GM12878 (cell line): ENCODE measurements around the gene CASQ1. TPM values are rescaled to one million over a fixed set of nuclear protein-coding genes. Genes with fewer than 3 reads are reported as not detected.

Source experiments
- ATAC-seq: fragments of 200-7000 bp; cut with Tn5 transposase; 3 replicates; pipeline ENCODE4 v1.9.1; 2020; ENCODE audit warnings: mild to moderate bottlenecking, moderate library complexity
- BruUV-seq: library from RNA; stranded (reverse); fragments of 400-500 nt; replicated peaks from 2 replicates; lab custom pipeline; 2021; lab: Mats Ljungman, UMichigan
- CTCF ChIA-PET: fragments of 300-600 bp; sonication (Branson Sonifier 250); formaldehyde crosslinking; extraction: SDS; loops from one replicate; lab custom pipeline; 2021; ENCODE audit warnings: inconsistent platforms; lab: Yijun Ruan, JAX
- POLR2A ChIA-PET: fragments of 350-600 bp; formaldehyde crosslinking; extraction: SDS; loops from one replicate; lab custom pipeline; 2021; ENCODE audit warnings: inconsistent platforms; lab: Charles Lee
- RAD21 ChIA-PET: fragments of 300-600 bp; sonication (Branson Sonifier 250); formaldehyde crosslinking; loops from one replicate; lab custom pipeline; 2023; ENCODE audit warnings: antibody characterized with exemption; ENCODE audit not compliant: unreplicated experiment; lab: Charles Lee
- SMC1A ChIA-PET: fragments of 300-600 bp; sonication (Branson Sonifier 250); formaldehyde crosslinking; loops from one replicate; lab custom pipeline; 2023; ENCODE audit not compliant: unreplicated experiment, uncharacterized antibody; lab: Charles Lee
- DNase-seq: peaks from one replicate; pipeline ENCODE4 v3.0.0-alpha.2; 2011; ENCODE audit warnings: low read depth, low spot score
- FAIRE-seq: peaks from 3 replicates; lab custom pipeline; 2011; peaks lifted over from hg19 to GRCh38; lab: Jason Lieb, UNC
- H2AFZ ChIP-seq: 2 replicates; pipeline ENCODE4 v1.6.0; 2011; ENCODE audit warnings: low read depth, low read length, control low read depth; ENCODE audit not compliant: control insufficient read depth
- H3K27ac ChIP-seq: 2 replicates; pipeline ENCODE4 v1.5.1; 2011; ENCODE audit warnings: control low read depth; ENCODE audit not compliant: control insufficient read depth, insufficient read depth
- H3K27me3 ChIP-seq, 2 experiments: replicated peaks in 1 of 2; 2 replicates each; pipeline versions ENCODE4 v1.6.0 to v1.6.1; 2011; ENCODE audit warnings: low read length in 1 of 2; ENCODE audit not compliant: control insufficient read depth in 2 of 2, insufficient read depth in 2 of 2
- H3K36me3 ChIP-seq, 2 experiments: 2 replicates each; pipeline ENCODE4 v1.5.1; 2011; ENCODE audit warnings: low read length in 1 of 2; ENCODE audit not compliant: control insufficient read depth in 2 of 2, insufficient read depth in 2 of 2
- H3K4me1 ChIP-seq: 2 replicates; pipeline ENCODE4 v1.6.1; 2011; ENCODE audit warnings: mild to moderate bottlenecking, low read length, moderate library complexity, mixed read lengths; ENCODE audit not compliant: control insufficient read depth, insufficient read depth
- H3K4me2 ChIP-seq: 2 replicates; pipeline ENCODE4 v1.6.0; 2011; ENCODE audit warnings: control low read depth; ENCODE audit not compliant: control insufficient read depth, insufficient read depth
- H3K4me3 ChIP-seq: fragments of 200-600 bp; sonication (generic); 2 replicates; pipeline ENCODE4 v1.5.1; 2016
- H3K79me2 ChIP-seq: 2 replicates; pipeline ENCODE4 v1.6.0; 2011; ENCODE audit warnings: low read length; ENCODE audit not compliant: control insufficient read depth, insufficient read depth
- H3K9ac ChIP-seq: 2 replicates; pipeline ENCODE4 v1.8.0; 2011; ENCODE audit warnings: low read length, control low read depth, mixed read lengths; ENCODE audit not compliant: control insufficient read depth, insufficient read depth
- H3K9me3 ChIP-seq: replicated peaks from 3 replicates; pipeline ENCODE4 v1.5.1; 2011; ENCODE audit warnings: mild to moderate bottlenecking, low read length; ENCODE audit not compliant: control insufficient read depth, insufficient read depth
- H4K20me1 ChIP-seq: 2 replicates; pipeline ENCODE4 v1.6.0; 2011; ENCODE audit not compliant: control insufficient read depth, insufficient read depth
- ASH2L ChIP-seq: fragments of 300-600, 200-600 bp; sonication (generic); IDR thresholded peaks from 2 replicates; pipeline ENCODE4 v1.6.1; 2017; ENCODE audit warnings: low read depth, mild to moderate bottlenecking, borderline replicate concordance
- IKZF1 ChIP-seq: fragments of 450-650 bp; conservative IDR thresholded peaks from 2 replicates; pipeline ENCODE4 v1.6.1; 2017; ENCODE audit warnings: antibody characterized with exemption, mild to moderate bottlenecking
- MXI1 ChIP-seq: fragments of 150-350 bp; IDR thresholded peaks from 2 replicates; pipeline ENCODE4 v1.6.1; 2011; ENCODE audit warnings: low read depth, mild to moderate bottlenecking, inconsistent platforms, low read length, improper control_type of control experiment
- POLR2A ChIP-seq: IDR thresholded peaks from 2 replicates; pipeline ENCODE4 v1.6.1; 2011; ENCODE audit warnings: low read depth, mild to moderate bottlenecking, low read length
- POLR2AphosphoS5 ChIP-seq: IDR thresholded peaks from 2 replicates; pipeline ENCODE4 v1.6.1; 2011; ENCODE audit warnings: mild to moderate bottlenecking, low read length, inconsistent platforms
- RFX5 ChIP-seq: IDR thresholded peaks from 2 replicates; pipeline ENCODE4 v1.6.1; 2011; ENCODE audit warnings: low read depth, low read length, improper control_type of control experiment
- SUZ12 ChIP-seq: fragments of 200-600 bp; sonication (generic); IDR thresholded peaks from one replicate; pipeline ENCODE4 v1.6.1; 2018; ENCODE audit warnings: antibody characterized with exemption, mild to moderate bottlenecking; ENCODE audit not compliant: unreplicated experiment
- WGBS: methylation state at CpG from one replicate; pipeline ENCODE4 v1.1.6; 2016; ENCODE audit warnings: low lambda C conversion rate; ENCODE audit not compliant: insufficient replicate concordance, insufficient coverage; ENCODE audit errors: missing lambda C conversion rate; 5-methylcytosine and 5-hydroxymethylcytosine counted together
- in situ Hi-C: fragments of 300-500 bp; cut with MboI; formaldehyde crosslinking; loops from 9 replicates; pipeline ENCODE4 v1.14.3; 2018; ENCODE audit warnings: mixed read lengths
- intact Hi-C: fragments of 100-400 bp; cut with micrococcal nuclease; formaldehyde crosslinking; loops from one replicate; pipeline ENCODE4 v1.14.2; 2022; ENCODE audit not compliant: unreplicated experiment
- polyA plus RNA-seq, 11 experiments: library from polyadenylated mRNA; depleted of rRNA in 4 of 11; unstranded in 6 of 11; stranded (reverse) in 5 of 11; fragments of >200 nt; fragmentation: Nextera tagmentation in 4 of 11; fragmentation: Illumina TruSeq in 1 of 11; extraction: Ambion mirVana in 4 of 11; extraction: Trizol in 1 of 11; gene quantifications; 1 replicate in 1 of 11; 2 replicates in 10 of 11; pipeline versions ENCODE4 v1.2.1 to v1.2.3, GENCODE V29; 2011 to 2016; ENCODE audit warnings: inconsistent platforms in 2 of 11, missing spikeins in 2 of 11, low read depth in 1 of 11
- total RNA-seq, 4 experiments: library from RNA; depleted of rRNA in 3 of 4; stranded (reverse); fragments of >200 nt in 3 of 4; fragmentation: Illumina TruSeq in 1 of 4; extraction: Trizol in 1 of 4; gene quantifications; 2 replicates each; pipeline versions ENCODE4 v1.2.1 to v1.2.3, GENCODE V29; 2013 to 2021

CASQ1 gene
- total and polyA plus RNA-seq, 10 of the 15 experiments (the other 5 are each of a cell fraction or from before 2014, with no cell fraction given): 0.10 to 0.77 (median 0.34) TPM

DNA sequence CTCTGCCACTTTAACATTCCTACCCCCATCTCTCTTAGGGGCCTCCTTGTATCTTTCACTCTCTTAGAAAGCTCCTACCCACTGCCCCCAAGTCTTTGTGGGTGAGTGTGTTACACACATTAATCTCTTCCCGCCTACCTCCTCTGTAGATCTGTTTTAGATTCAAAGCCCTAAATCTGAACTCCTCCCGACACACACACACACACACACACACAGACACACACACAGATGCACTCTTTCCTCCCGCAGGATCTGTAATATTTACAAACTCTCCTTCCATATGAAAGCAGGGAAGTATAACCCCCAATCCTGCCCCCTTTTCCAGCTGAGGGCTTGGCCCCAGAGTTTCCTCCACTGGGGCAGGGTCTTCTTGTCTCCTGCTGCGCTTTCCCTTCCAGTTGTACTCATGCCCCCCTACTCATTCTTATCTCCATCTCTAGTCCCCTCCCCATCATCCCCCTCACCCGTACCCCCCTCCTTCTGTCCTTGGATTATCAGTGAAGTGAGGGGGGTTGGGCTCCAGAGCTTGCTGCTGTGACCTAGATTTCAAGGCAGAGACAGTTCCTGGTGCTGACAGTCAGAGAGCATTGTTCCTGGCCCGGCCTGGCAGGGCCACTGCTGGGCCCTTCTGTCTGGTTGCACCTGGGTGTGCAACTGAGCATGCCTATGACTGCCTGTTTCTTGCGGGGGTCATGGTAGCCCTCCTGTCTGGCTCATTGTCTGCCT lies 19.1 kb downstream of the CASQ1 start:
- Histone ChIP-seq H3K4me1 (peaks cover 19% of the 10 kb centered on the region), H3K4me3 (no peak overlapping the region), H3K79me2 (peaks cover 35% of the 10 kb centered on the region), H4K20me1 (no peaks in the 10 kb centered on the region), H3K4me2 (no peak overlapping the region), H3K27ac (no peak overlapping the region), H3K36me3 (peaks cover 18 to 24% of the 10 kb centered on the region in 2 experiments; a peak in 3 of 4 replicates), H3K9me3 (no peaks in the 10 kb centered on the region), H2AFZ (no peak overlapping the region), H3K27me3 (no peaks in the 10 kb centered on the region), H3K9ac (no peak overlapping the region)
- CTCF ChIA-PET: interaction anchor here (1.0 to 3.7 kb wide), 8 partner anchors 9 to 167 kb away, joined by 3 to 19 read pairs (median 6); no protein-coding TSS in a partner anchor
- POLR2A ChIA-PET: interaction anchor here (0.5 kb wide), 1 partner anchor 10 kb away, joined by 3 read pairs; no protein-coding TSS in a partner anchor
- BruUV-seq: no TSS peak
- ATAC-seq: no peak
- 87% methylated on average over 6 of the region's 7 CpGs for WGBS
- RAD21 ChIA-PET: interaction anchor here (1.9 to 2.4 kb wide), 2 partner anchors 16 to 82 kb away, joined by 6 to 8 read pairs; no protein-coding TSS in a partner anchor
- in situ Hi-C loops: no loop called here
- intact Hi-C loops: no loop called here
- FAIRE-seq: no peak
- TF ChIP-seq POLR2A (0 out of 2 replicates have a peak, but pooled peaks have one; percentile 26), POLR2AphosphoS5 (0 out of 2 replicates have a peak, but pooled peaks have one; percentile 24), ASH2L (no peak)
- no peak for DNase-seq
- SMC1A ChIA-PET: interaction anchor here (0.8 to 11.5 kb wide), 6 partner anchors 10 to 82 kb away, joined by 3 to 95 read pairs (median 10); no protein-coding TSS in a partner anchor

- no peak overlapping the region for H3K4me2 ChIP-seq
- 76% methylated on average over 5 of the region's 5 CpGs for WGBS
- no peaks in the 10 kb centered on the region for H4K20me1 ChIP-seq
- peaks cover 18 to 26% of the 10 kb centered on the region in 2 experiments; a peak in 3 of 4 replicates for H3K36me3 ChIP-seq
- H3K27me3 ChIP-seq: no peaks in the 10 kb centered on the region
- BruUV-seq: no TSS peak
- ChIA-PET RAD21 (interaction anchor here (1.2 kb wide), 1 partner anchor 17 kb away, joined by 3 read pairs; no protein-coding TSS in a partner anchor), SMC1A (interaction anchor here (1.1 to 11.5 kb wide), 4 partner anchors 10 to 81 kb away, joined by 3 to 95 read pairs (median 10); no protein-coding TSS in a partner anchor), CTCF (interaction anchor here (0.6 to 2.3 kb wide), 4 partner anchors 17 to 495 kb away, joined by 3 to 8 read pairs (median 4); no protein-coding TSS in a partner anchor), POLR2A (interaction anchor here (0.6 to 0.8 kb wide), 2 partner anchors 31 to 49 kb away, joined by 3 read pairs; no protein-coding TSS in a partner anchor)
- TF ChIP-seq RFX5 (no peak), IKZF1 (no peak), MXI1 (no peak), SUZ12 (no peak)
- DNase-seq: no peak
- no peak for ATAC-seq
- intact Hi-C loops (no loop called here), in situ Hi-C loops (no loop called here)
- no peak for FAIRE-seq
- no peaks in the 10 kb centered on the region for H3K9me3 ChIP-seq
- no peak overlapping the region for H3K9ac ChIP-seq
- no peak overlapping the region for H2AFZ ChIP-seq
- H3K79me2 ChIP-seq: peaks cover 32% of the 10 kb centered on the region
- no peak overlapping the region for H3K27ac ChIP-seq
- H3K4me1 ChIP-seq: peaks cover 14% of the 10 kb centered on the region
- no peak overlapping the region for H3K4me3 ChIP-seq
These were observed 20.2 kb downstream of the CASQ1 start for GRCh38 chr1:160210561-160210960.
